Stimulated activated naive CD4-positive, alpha-beta T cell treated with Interleukin-2 at 50 U/mL for 16 hours (primary cell): ENCODE measurements around the gene PNKP.

ENCODE experiments used
- DNase-seq: peaks from one replicate; lab custom pipeline; 2025; lab: John Stamatoyannopoulos, UW

Gene PNKP

GRCh38 chr19:49847731-49848696 lies 19.4 kb downstream of the PNKP start:
- no peak for DNase-seq

DNA sequence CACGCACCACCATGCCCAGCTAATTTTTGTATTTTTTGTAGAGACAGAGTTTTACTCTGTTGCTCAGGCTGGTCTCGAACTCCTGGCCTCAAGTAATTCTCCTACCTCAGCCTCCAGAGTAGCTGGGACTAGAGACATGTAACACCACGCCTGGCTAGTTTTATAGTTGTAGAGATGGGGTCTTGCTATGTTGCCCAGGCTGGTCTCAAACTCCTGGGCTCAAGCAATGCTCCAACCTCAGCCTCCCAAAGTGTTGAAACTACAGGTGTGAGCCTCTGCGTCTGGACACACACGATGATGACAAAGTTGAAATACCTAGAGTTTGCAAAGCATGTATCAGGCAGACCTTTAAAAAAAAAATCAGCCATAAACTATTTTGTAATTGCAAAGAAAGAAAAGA lies 21.0 kb downstream of the PNKP start:
- no peak for DNase-seq

GRCh38 chr19:49845414-49845813 lies 22.0 kb downstream of the PNKP start:
- no peak for DNase-seq

DNA sequence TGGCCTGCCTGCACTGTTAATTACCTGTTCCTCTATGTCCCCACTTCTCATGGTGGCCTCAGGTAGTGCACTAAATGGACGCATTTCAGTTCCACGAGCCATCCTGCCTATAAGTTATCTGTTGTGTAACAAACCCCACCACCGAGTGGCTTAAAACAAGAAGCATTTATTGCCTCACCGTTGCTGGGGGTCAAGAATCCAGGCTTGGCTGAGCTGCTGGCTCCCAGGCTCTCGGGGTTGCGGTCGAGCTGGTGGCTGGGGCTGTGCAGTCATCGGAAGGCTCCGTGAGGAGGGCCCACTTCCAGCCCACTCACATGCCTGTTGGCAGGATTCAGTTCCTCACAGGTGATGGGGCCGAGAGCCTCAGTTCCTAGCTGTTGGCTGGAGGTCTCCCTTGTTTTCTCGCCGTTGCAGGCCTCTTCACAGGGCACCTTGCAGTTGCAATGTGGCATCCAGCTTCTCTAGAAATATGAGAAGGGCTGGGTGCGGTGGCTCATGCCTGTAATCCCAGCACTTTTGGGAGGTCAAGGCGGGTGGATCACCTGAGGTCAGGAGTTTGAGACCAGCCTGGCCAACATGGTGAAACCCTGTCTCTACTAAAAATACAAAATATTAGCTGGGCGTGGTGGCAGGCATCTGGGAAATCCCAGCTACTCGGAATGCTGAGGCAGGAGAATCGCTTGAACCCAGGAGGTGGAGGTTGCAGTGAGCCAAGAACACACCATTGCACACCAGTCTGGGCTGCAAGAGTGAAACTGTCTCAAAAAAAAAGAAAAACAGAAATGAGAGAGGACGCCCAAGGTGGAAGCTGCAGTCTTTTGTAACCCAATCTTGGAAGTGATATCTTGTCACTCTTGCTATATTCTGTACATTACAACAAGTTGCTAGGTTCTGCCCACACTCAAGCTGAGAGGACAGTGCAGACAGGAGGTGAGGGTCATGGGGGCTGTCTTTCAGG lies 23.0 kb downstream of the PNKP start:
- no peak for DNase-seq

DNA sequence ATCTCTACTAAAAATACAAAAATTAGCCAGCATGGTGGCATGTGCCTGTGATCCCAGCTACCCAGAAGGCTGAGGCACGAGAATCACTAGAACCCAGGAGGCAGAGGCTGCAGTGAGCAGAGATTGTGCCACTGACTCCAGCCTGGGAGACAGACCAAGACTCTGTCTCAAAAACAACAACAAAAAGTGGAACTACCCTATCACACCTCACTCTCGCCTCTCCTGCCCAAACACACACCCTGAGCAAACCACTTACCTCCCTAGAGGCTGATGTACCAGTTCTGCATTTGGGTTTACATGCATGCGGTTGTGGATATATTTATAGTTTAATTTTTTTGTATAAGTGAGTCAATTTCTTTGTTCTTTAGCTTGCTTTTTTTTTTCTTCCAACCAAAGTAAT lies 24.1 kb downstream of the PNKP start:
- DNase-seq: no peak

DNA sequence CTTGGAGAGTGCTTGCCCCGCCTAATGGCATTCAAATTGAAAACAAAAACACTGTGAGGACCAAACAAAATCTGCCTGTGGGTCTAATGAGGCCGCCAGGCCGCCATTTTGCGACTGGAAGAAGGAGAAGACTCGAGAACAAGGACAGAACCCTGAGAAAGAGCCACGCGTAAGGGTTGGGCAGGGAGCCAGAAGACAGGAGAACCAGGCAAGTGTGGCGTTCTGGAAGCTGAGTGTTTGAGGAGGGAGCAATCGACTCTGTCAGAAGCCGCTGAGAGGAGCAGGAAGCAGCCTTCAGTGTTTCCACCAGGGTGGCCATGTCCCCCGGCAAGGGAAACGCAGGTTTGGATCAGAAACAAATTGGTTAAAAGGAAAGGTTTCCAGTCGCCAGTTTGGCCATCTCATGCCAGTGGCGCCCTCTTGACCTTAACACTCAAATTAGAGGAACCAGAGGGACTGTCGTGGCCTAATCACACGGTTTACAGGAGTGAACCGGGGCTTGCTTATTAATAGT lies 26.6 kb downstream of the PNKP start:
- DNase-seq: no peak

DNA sequence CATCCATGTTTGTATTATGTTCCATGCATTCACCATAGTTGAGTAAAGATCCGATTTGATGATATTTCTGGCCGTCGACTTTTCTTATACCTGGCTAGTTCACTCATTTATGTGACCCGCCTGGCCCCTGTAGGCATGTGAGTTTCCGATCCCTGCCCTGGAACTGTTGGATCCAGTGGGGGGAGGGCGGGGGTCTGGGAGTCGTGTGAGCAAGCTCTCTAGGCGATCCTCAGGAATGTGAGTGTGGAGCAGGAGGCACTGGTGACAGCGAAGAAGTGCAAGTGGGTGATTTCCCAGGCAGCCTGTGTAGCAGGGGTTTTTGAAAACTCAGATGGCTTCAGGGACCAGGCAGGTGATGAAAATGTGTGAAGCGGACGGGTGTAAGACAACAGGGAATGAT lies 27.1 kb downstream of the PNKP start:
- DNase-seq: no peak

DNA sequence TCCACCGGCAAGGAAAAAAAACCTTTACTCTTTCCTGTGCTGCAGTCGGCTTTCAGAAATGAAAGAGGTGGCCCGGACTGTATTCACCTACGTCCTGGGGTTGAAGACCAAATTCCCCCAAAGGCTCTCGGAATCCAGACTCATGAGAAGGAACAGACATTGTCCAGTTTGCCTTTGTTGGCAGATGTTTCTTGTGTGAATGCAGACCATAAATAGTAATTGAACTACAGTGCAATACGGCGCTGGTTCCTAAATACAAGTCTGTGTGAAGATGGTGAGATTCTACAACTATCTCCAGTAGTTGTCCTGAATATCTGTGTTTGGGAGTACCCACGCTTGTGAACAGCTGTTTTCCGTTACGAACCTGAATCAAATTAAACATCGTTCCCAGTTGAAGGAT lies 27.7 kb downstream of the PNKP start:
- DNase-seq: no peak

DNA sequence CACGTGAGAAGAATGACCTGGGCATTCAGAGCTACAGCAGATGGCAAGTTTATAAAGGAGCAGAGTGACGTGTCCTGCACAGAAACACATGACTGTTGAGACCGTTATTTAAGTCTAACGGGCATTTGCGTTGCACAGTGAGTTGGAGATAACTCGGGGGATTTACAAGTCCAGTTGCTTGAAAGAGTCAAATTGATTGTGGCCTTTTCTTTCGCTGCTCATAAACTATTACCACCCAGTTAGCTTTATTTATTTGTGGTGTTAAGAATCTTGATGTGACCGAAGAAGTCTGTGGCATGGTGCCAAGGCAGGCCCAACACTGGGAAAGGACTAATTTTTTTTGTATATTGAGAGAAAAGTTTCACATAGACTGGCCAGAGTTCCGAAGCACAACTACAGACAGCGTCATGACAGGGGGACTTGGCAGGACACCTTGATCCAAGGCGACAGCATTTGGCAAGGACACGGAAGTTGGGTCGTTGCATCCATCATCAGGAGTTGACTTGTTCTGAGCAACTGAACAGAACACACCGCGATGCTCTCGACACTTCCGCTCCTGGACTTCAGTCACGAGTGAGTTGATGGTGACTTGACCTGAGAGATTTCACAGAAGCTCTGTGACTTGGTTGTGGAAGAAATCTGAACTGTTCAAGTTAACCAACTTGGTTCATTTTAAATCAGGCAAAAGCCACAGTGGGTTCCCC lies 28.3 kb downstream of the PNKP start:
- DNase-seq: no peak

DNA sequence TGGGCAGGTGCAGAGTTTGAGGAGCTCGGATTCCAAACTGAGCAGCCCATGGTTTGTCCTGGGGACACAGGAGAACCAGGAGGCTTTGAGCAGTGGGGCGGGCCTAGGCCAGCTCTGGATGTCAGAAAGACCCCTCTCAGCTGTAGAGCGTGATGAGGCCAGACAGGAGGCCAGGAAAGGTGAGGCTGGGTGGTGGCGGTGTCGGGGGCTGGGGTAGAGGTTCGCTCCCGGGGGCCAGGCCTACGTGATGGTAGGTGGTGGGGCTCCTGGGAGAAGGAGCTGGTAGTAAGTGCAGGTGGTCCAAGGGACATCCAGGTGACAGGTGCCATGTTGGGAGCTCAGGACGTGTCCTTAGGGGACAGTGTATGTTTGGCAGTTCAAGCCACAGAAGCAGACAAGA lies 30.0 kb downstream of the PNKP start:
- no peak for DNase-seq

GRCh38 chr19:49837009-49837310 lies 30.4 kb downstream of the PNKP start:
- DNase-seq: no peak

- no peak for DNase-seq
These were observed 31.0 kb downstream of the PNKP start for GRCh38 chr19:49836176-49837008.

- DNase-seq: no peak
These were observed 31.8 kb downstream of the PNKP start for GRCh38 chr19:49835562-49835961.

GRCh38 chr19:49833599-49833998 lies 33.8 kb downstream of the PNKP start:
- no peak for DNase-seq

DNA sequence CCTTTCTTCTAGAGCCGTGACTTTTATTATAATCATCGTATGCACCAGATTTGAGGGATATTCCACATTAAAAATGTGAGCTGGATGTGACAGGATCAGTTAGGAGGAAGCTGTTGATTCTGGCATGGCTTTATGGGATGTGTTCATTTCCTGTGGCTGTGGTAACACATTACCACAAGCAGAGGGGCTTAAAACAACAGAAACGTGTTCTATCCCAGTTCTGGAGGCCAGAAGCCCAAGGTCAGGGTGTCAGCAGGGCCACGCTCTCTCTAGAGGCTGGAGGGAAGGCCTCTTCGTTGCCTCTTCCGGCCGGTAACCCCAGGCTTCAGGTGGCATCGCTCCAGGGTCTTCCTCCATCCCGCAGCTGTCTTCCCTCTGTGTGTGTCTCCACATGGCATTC lies 34.8 kb downstream of the PNKP start:
- DNase-seq: no peak

DNA sequence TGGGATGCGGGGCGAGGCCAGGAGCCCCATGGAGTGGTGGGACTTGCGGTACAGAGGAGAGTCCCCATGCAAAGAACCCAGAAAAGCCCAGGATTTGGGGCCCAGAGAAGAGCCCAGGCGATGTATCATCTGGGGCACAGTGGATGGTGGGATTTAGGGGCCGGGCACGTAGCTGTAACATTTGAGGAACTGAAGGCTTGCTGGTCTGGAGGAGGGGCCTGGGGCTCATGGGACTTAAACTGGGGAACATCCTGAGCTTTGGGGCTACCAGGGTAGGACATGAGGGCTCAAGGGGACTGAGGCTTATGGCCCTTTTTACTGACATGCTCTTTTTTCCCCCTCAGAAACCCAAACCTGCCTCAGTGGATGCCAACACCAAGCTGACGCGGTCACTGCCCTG lies 35.8 kb downstream of the PNKP start:
- DNase-seq: no peak

DNA sequence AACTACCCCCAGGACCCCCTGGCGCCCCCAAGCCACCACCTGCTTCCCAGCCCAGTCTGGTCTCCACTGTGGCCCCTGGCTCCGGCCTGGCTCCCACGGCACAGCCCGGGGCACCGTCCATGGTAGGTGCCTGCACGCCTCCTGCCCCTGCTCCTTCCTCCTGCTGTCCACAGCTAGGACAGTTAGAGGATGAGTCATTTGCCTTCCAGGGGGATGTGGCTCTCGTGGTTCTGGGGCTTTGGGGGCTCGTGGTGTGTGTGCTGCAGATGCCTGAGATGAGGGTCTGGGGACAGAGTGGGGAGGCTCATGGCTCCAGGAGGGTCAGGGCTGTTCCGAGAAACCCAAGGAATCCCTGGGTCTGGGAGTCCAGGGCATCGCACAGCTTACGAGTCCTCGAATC lies 36.6 kb downstream of the PNKP start:
- no peak for DNase-seq

DNA sequence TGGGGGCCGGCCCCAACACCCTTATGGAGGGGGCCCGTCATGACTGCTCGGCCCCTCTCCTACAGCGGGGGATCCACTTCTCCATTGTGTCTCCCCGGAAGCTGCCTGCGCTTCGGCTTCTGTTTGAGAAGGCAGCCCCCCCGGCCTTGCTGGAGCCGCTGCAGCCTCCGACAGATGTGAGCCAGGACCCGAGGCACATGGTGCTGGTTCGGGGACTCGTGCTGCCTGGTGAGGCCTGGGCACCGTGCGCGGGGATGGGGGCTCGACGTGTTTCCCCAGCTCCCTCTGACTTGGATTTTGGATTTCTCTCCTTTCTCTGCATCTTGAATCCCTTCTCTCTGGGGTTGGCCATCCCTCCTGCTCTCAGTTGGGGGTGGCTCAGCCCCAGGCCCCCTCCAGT lies 37.7 kb downstream of the PNKP start:
- no peak for DNase-seq

DNA sequence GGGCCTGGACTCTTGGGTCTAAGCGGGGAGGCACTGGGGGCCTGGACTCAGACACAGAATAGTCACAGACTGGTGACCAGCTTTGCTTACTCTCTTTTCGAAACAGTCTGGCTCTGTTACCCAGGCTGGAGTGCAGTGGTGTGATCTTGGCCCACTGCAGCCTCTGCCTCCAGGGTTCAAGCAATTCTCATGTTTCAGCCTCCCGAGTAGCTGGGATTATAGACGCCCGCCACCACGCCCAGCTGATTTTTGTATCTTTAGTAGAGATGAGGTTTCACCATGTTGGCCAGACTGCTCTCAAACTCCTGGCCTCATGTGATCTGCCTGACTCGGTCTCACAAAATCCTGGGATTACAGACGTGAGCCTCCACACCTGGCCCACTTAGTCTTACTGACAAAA lies 38.2 kb downstream of the PNKP start:
- DNase-seq: no peak

DNA sequence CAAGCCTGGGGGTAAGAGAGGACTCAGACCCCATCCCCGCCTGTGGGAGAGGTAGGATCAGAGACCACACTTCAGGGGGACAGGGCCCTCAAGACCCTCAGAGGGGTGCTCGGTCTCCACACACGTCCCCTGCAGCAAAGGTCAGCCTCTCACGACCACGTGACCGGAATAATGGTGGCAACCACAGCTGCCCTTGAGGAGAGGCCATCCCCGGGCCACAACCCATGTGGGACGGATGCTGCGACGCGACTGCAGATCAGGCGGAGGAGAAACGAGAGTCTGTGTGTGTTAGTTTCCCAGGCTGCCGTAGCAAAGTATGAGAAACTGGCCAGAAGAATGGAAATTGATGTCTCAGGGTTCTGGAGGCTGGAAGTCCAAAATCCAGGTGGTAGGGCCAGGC lies 40.3 kb downstream of the PNKP start:
- no peak for DNase-seq

GRCh38 chr19:49824662-49825061 lies 42.7 kb downstream of the PNKP start:
- DNase-seq: no peak
